Mammary epithelial cell (primary cell): ENCODE measurements around the gene TP53.
A peak's percentile ranks its signal among the peaks of the same experiment; 100 is the strongest.

Source experiments
- CTCF ChIP-seq, 2 donors: IDR thresholded peaks in 1 of 2; conservative IDR thresholded peaks in 1 of 2; 2 replicates each; pipeline ENCODE4 v1.5.1; 2011 to 2012; ENCODE audit warnings: inconsistent platforms in 2 of 2, low read length in 2 of 2, mild to moderate bottlenecking in 2 of 2, control low read depth in 1 of 2, low read depth in 1 of 2; ENCODE audit not compliant: insufficient read depth in 1 of 2; ENCODE audit errors: extremely low read depth in 1 of 2
- EZH2 ChIP-seq: IDR thresholded peaks from 2 replicates; pipeline ENCODE4 v1.6.1; 2012; ENCODE audit warnings: low read length, inconsistent platforms, borderline replicate concordance

- no peak for TF ChIP-seq EZH2
- peak; percentile 42 to 45 for TF ChIP-seq CTCF (conservative IDR thresholded peaks at IDR 0.05 in 1 of 2, IDR thresholded peaks at IDR 0.05 in 1 of 2; ENCODE audit: extremely low read depth in 1 of 2, insufficient read depth in 1 of 2, low read depth in 1 of 2, low read length in 2 of 2)
Observed at GRCh38 chr17:7673239-7673638, 14.1 kb downstream of the TP53 start.
